Renal cortex interstitium (tissue), 15 donors: Measurements from ENCODE around the gene PTCH2. TPM values are rescaled to one million over a fixed set of nuclear protein-coding genes. Genes with fewer than 3 reads are reported as not detected.

Experiments
- DNase-seq, 11 donors: peaks; one replicate each; pipeline ENCODE4 v3.0.0-alpha.2; 2013; ENCODE audit warnings: low read depth in 9 of 11, low spot score in 4 of 11; ENCODE audit errors: extremely low read depth in 1 of 11
- long read RNA-seq, 16 experiments: transcript quantifications; one replicate each; lab custom pipeline, GENCODE V29; 2026
- polyA plus RNA-seq, 3 donors: library from polyadenylated mRNA; unstranded; fragments of 120-200 nt; gene quantifications; one replicate each; pipeline ENCODE4 v1.2.1, GENCODE V29; 2013; ENCODE audit not compliant: insufficient read length in 3 of 3

The PTCH2 gene
- polyA plus RNA-seq = 1 to 10 TPM; 3.8 to 6.6 (median 5.5) TPM
- long read RNA-seq, donor 1 = 0 reads
- long read RNA-seq, donor 2 = 0 reads
- long read RNA-seq, donor 3, full-length matches to known transcripts = 1 of 1 reads
- long read RNA-seq, donor 3, partial matches to known transcripts = 0 of 1 reads
- long read RNA-seq, donor 3, other reads (novel, unspliced or antisense) = 0 of 1 reads
- long read RNA-seq, donor 4 = 0 reads
- long read RNA-seq, donor 5 = 0 reads
- long read RNA-seq, donor 6 = 0 reads
- long read RNA-seq, donor 7 = 0 reads
- long read RNA-seq, donor 8 = 0 reads
- long read RNA-seq, donor 9 = 0 reads
- long read RNA-seq, donor 10 = 0 reads
- long read RNA-seq, donor 11 = 0 reads
- long read RNA-seq, donor 12 = 0 reads
- long read RNA-seq, donor 13 = 0 reads
- long read RNA-seq, donor 14 = 0 reads
- long read RNA-seq, donor 15 = 0 reads
- long read RNA-seq, donor 16, partial matches to known transcripts = 6 of 6 reads
- long read RNA-seq, donor 16, other reads (novel, unspliced or antisense) = 0 of 6 reads

DNA sequence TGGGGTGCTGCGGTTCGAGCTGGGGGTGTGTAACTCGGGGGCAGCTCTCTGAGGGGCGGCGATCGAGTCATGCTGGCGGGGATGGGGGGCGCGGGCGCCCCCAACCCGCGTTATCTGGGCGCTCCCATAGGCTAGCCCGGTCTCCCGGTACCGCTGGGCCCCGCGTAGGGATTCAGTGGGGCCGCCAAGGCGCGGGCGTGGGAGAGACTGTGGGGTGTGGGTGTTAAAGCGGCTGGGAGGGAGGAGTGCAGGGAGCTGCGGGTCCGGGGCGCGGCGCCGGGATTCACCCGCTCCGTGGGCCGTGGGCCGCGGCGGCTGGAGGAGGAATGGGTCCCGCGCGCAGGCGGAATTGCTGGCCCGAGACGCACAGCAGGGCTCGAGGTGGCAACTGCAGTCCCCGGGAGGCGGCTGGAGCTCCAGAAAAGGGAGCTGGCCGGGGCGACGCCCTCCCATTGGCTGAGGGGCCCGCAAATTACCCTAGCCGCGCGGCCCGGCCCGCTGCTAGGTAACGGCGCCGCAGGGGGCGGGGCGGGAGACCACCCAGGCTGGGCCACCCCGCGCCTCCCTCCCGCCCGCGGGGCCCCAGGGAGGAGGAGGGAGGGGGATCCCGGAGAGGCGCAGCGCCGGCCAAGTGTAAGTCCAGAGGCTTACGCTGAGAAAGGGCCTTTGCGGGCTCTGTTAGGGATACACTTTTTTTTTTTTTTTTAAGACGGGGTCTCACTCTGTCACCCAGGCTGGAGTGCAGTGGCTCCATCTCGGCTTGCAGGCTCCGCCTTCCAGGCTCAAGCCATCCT, at the start of gene PTCH2:
TSS of gene PTCH2 (minus strand) at position 392 of the 794 bp plus-strand sequence. CDS start at position 71, 321 bp downstream.
- peak; percentile 66 to 89 (median 84) for DNase-seq

- DNase-seq = no peak
Measured at GRCh38 chr1:44890007-44890406, 47.0 kb upstream of the PTCH2 start.

GRCh38 chr1:44885406-44885805, 42.4 kb upstream of the PTCH2 start:
- DNase-seq = no peak

- DNase-seq = no peak
Measured at GRCh38 chr1:44884746-44885145, 41.7 kb upstream of the PTCH2 start.

- DNase-seq = no peak
Measured at GRCh38 chr1:44881011-44881632, 38.1 kb upstream of the PTCH2 start.

DNA sequence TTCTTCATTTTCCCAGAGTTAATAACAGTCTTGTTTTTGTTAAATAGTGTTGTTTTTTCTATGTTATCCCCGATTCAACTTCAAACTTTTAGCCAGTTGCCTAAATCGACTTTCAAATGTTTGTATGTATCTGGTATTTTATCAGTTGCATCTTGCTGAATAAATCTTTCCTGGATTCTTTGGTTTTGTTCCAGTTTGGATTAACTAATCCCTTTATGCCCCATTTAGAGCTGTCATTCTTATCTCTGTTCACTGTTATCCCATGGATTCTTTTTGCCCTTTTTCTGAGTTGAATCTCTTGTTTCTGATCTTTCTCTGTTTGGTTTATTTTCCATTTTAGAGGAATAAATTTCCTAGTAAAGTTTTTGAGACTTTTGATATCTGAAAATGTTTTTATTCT, 31.1 kb upstream of the PTCH2 start:
- DNase-seq = no peak

DNA sequence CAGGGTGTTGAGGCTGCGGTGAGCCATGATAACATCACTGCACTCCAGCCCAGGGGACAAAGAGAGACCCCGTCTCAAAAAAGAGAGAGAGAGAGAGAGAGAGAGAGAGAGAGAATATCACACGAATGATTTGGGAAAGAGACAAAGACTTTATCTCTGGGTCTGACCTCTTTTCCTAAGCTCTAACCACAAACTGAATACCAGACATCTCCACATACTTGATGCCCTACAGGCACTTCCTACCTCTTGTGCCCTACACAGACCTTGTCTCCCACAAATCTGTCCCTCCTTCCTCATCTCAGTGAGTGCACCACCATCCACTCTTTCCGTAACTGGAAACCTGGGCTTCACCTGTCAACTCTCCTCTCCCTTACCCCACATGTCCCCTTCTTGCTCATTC, 27.0 kb upstream of the PTCH2 start:
- DNase-seq = no peak

DNA sequence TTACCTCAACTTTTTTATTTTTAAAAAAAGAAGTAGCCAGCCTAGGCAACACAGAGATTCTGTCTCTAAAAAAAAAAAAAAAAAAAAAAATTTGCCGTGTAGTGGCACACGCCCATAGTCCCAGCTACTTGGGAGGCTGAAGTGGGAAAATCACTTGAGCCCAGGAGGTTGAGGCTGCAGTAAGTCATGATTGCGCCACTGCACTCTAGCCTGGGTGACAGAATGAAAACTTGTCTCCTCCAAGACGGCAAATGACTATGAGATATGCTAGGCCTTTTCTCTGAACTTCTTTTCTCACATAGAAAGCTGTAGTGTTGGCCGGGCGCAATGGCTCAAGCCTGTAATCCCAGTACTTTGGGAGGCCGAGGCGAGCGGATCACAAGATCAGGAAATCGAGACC, 24.7 kb upstream of the PTCH2 start:
- DNase-seq = no peak

DNA sequence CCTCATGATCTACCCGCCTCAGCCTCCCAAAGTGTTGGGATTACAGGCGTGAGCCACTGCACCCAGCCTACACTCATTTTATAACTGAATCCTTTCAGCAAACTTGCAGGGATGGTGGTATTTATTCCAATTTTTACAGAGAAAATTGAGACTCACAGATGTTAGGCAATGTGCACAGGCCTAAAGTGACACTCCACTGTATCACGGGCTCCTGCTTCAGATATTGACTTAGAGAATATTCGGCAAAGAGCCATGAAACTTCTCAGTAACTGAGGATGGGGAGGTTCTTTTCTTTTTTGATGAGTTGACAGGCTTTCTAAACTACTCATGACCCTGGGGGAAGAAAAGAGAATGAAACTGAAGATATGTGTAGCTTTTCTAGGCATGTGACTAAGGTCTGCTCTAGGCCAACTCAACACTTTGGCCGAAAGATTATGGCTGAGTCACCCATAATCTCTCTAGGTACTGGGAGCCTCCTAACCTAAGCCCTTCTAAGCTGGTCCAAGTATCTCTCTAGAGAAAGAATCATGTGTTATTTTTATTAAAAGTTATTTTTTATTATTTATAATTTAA, 19.9 kb upstream of the PTCH2 start:
- DNase-seq = no peak

DNA sequence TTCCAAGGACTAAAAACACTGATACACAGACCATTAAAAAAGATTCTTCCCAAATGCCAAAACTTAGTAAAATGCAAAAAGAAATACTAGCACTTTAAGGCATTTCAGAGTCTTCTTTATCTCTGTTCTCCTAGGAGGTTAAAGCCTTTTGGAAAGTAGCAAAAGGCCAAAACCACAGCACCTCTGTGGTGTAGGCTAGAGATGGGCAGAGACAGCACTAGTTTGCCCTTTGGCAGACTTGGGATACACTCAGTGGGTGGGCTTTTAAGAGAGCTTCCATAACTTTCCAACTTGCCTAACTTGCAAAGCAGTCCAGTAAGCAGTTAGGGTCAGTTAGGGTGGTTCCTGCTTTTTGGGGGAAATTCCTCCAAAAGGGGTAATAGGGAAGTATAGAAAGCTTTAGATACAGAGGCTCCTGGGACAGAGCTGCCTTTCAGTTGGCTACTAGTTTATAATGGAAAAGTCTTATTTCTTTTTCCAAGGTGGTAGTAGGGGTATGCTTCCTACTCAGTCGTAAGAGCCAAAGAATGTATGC, 17.9 kb upstream of the PTCH2 start:
- no peak for DNase-seq

DNA sequence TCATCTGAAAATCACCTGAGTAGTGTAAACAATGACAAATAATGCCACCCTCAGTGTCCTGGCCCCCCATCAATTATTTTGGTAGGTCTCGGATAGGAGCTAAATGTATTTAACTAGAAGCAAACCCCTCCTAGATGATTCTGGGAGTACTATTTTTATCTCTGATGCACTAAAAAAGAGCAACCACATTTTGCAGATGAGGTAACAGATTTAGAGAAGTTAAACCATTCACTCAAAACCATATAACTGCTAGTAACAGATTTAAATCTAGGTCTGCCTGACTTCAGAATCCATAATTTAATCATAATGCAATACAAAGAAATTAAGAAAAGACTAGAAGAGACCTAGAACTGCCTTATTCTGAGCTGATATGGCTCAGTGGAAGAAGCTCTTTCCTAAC, 17.3 kb upstream of the PTCH2 start:
- DNase-seq = no peak

- no peak for DNase-seq
Measured at GRCh38 chr1:44857446-44857845, 14.4 kb upstream of the PTCH2 start.

DNA sequence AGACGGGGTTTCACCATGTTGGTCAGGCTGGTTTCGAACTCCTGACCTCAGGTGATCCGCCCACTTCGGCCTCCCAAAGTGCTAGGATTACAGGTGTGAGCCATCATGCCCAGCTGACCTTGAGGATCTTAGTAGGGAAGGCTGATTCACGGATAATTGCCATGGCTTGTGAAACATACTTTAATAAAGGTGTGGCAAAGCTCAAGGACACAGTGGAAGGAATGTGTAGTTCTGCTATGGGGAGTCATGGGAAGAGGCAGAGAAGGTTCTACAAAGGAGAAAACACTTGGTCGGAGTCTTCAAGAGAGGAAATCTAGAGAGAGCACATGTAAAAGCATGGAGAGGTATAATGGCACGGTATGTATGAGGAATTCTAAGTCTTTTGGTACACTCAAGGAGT, 12.7 kb upstream of the PTCH2 start:
- DNase-seq = no peak

GRCh38 chr1:44854970-44855369, 11.9 kb upstream of the PTCH2 start:
- no peak for DNase-seq

DNA sequence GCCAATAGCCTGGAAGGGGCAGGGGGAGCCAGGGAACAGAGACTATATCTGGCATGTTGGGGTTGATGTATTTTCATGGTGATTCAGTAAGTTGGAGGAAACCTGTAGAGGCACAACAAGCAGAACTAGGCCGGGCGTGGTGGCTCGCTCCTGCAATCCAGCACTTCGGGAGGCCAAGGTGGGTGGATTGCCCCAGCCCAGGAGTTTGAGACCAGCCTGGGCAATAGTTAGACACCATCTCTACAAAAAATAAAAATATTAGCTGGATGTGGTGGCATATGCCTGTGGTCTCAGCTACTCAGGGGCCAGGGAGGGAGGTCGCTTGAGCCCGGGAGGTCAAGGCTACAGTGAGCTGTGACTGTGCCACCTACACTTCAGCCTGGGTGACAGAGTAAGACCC, 10.1 kb upstream of the PTCH2 start:
- DNase-seq = no peak

- DNase-seq = no peak
Measured at GRCh38 chr1:44851308-44851707, 8.3 kb upstream of the PTCH2 start.

DNA sequence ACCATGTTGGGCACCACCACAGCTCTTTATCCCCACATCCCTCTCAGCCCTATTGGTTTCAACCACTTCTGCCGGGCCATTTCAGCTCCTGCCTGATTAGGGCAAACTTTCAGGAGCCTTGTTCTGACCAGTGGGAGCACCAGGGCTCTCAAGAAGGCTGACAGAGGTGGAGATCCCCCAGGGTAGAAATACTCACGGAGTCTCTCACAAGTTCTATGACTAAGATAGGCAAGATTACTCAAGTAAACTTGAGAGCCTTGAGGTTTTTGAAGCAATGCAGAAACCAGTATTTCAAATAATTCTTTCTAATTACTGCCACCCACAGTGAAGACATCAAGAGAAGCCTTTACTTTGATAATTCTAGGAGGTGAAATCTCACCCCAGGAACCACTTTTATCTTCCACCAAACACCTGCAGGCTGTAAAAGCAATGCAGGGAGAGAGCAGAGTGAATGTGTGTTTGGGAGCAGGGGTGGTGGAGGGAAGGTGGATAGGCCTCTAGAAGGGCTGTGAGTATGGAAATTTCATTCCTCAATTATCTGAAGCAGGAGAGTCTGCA, 6.6 kb upstream of the PTCH2 start:
- DNase-seq = no peak

DNA sequence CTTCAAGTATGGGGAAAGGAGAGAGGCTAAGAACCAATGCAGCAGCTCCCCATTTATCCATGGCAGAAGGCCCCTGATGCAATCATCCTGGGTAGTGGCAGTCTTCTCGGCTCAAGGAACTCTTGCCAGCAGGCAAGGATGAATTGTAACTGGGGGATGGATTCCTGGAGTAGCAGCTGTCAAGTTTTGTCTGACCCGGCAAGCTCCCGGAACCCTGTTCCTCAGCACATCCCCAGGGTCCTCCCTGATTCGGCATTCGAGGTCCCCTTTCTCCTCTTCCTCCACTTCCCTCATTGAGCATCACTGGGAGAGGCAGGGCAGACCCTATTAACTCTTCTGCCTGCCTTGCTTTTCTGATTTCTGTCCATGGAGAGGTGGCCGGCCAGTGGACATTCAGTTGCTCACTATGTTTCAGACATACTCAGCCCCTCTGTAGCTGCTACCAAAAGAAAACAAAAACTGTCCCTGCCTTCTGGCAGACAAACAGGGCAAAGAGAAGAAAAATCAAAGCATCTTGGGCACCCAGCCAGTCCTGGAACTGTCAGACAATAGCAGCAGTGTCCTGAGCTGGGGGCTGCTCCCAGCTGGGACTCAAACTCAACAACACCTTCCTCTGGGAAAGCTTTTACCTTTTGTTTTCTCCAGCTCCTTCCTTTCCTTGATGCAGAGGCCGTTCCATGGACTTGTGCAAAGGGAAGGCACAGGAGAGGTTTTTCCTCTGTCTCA, 5.6 kb upstream of the PTCH2 start:
- no peak for DNase-seq
